ENCODE results near the gene RBM6. TPM values are rescaled to one million over a fixed set of nuclear protein-coding genes. Genes with fewer than 3 reads are reported as not detected.

Gene RBM6
- total RNA-seq, 3 donors from 2014 or later: 92.2 to 158 (median 154) TPM

DNA sequence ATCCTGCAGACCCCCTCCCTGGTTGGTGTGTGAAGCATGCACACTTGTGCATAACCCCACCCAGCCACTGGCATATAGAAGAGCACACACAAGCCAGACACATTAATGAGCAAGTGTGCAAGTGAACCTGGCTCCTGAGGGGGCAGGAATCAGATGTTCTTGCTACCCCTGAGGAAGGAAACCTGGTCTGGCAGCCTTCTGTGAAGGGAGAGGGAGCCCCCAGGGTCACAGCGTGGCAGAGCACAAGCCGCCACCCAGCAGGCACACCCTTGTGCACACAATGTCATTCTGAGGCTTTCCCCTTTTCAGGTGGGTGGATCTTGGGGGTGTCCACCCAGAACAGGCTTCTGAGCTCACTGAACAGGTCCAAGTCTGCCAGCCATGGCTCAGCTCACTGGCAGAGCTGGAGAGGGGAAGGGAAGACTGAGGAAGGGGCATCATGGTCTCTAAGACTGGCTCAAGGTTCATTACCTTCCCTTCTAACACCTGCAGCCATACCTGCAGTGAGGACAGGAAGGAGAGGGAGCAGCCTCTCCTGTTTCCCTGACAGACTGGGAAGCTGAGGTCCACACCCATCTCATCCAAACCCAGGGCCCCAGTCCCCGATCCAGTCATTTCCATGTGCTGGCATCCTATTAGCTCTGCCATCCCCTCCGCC is 183.6 kb downstream of the RBM6 start:
- Histone ChIP-seq H3K4me1 (peaks cover 24 to 28% of the 10 kb centered on the region in 2 donors), H3K36me3 (no peaks in the 10 kb centered on the region), H3K27ac (peak overlapping the region in 1 of 2 donors; percentile 32), H3K9me3 (no peaks in the 10 kb centered on the region), H3K27me3 (no peaks in the 10 kb centered on the region), H3K4me3 (no peak overlapping the region)
- TF ChIP-seq POLR2A (IDR thresholded peaks at IDR 0.05) (no peak), POLR2AphosphoS5 (IDR thresholded peaks at IDR 0.05) (no peak)
- TF ChIP-seq, protein P1, sequence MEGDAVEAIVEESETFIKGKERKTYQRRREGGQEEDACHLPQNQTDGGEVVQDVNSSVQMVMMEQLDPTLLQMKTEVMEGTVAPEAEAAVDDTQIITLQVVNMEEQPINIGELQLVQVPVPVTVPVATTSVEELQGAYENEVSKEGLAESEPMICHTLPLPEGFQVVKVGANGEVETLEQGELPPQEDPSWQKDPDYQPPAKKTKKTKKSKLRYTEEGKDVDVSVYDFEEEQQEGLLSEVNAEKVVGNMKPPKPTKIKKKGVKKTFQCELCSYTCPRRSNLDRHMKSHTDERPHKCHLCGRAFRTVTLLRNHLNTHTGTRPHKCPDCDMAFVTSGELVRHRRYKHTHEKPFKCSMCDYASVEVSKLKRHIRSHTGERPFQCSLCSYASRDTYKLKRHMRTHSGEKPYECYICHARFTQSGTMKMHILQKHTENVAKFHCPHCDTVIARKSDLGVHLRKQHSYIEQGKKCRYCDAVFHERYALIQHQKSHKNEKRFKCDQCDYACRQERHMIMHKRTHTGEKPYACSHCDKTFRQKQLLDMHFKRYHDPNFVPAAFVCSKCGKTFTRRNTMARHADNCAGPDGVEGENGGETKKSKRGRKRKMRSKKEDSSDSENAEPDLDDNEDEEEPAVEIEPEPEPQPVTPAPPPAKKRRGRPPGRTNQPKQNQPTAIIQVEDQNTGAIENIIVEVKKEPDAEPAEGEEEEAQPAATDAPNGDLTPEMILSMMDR (IDR thresholded peaks at IDR 0.05): no peak
- no peak for DNase-seq (ENCODE audit: low spot score in 2 of 2)
- intact Hi-C loops (cut with DNase I; ENCODE audit: low total_unique reads): loop anchor here (10.0 kb wide), 1 partner anchor 61 kb away; no protein-coding TSS in a partner anchor

DNA sequence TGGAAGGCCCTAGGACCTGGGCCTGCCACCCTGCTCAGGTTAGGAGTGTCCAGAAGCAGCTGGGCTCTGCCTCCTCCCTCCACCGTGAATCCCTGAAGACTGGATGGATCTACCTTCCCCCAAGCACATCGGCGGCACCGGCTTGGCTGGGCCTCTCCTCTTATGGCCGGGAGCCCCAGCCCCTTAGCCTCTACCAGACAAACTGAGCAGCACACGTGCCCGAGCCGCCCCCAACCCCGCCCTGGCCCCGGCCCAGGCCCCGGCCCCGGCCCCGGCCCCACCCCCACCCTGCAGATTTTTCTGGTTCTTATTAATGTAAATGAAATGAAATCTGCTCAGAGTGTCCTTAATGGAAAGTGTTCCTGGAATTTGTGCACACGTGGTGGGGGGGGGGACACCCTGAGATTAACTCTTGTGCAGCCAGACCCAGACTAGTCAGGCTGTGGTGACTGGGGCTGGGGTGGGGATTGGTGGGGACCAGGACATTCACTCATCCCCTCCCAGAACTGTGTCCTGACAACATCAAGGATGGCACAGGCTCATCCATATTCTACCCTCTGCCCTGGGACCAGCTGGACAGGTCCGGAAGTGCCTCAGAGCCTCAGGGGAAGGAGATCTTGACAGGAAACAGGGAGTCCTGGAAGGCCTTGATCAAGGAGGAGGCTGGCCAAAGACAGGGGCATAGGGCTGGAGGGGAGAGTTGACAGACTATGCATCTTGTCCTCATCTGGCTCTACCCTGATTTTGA is 184.3 kb downstream of the RBM6 start:
- Histone ChIP-seq H3K4me1 (peaks cover 24 to 28% of the 10 kb centered on the region in 2 donors), H3K9me3 (no peaks in the 10 kb centered on the region), H3K27ac (peak overlapping the region in 1 of 2 donors; percentile 32), H3K36me3 (no peaks in the 10 kb centered on the region), H3K27me3 (no peaks in the 10 kb centered on the region), H3K4me3 (no peak overlapping the region)
- peak in 1 of 2 donors; percentile 51 for DNase-seq (ENCODE audit: low spot score in 2 of 2)
- intact Hi-C loops (cut with DNase I; ENCODE audit: low total_unique reads): loop anchor here (10.0 kb wide), 1 partner anchor 61 kb away; no protein-coding TSS in a partner anchor
- TF ChIP-seq POLR2AphosphoS5 (IDR thresholded peaks at IDR 0.05) (no peak), POLR2A (IDR thresholded peaks at IDR 0.05) (no peak)
- TF ChIP-seq, protein P1 (IDR thresholded peaks at IDR 0.05): no peak

DNA sequence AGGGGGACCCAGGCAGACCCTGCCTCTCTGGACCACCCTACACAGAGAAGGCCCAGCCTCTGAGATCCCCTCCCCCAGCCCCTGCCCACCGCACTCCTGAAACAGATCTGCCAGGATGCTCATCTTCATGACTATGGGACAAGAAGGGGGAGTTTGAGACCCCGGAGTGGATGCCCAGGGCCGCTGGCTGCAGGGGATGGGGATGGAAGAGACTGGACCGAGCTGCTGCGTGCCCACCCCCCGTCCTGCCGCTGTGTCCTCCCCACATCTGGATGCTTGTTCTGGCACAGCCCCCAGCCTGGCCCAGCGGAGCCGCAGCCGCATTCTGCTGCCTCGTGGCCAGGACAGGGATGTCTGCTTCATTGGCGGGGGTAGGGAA is 184.8 kb downstream of the RBM6 start:
- TF ChIP-seq, protein P1 (IDR thresholded peaks at IDR 0.05): no peak
- TF ChIP-seq POLR2AphosphoS5 (IDR thresholded peaks at IDR 0.05) (no peak), POLR2A (IDR thresholded peaks at IDR 0.05) (no peak)
- no peaks in the 10 kb centered on the region for H3K36me3 ChIP-seq
- H3K9me3 ChIP-seq: no peaks in the 10 kb centered on the region
- H3K4me3 ChIP-seq: no peak overlapping the region
- H3K27ac ChIP-seq: peak overlapping the region in 1 of 2 donors; percentile 32
- H3K4me1 ChIP-seq: peaks cover 24 to 28% of the 10 kb centered on the region in 2 donors
- DNase-seq (ENCODE audit: low spot score in 2 of 2): peak in 1 of 2 donors; percentile 47
- intact Hi-C loops (cut with DNase I; ENCODE audit: low total_unique reads): loop anchor here (10.0 kb wide), 1 partner anchor 60 kb away; no protein-coding TSS in a partner anchor
- H3K27me3 ChIP-seq: no peaks in the 10 kb centered on the region

DNA sequence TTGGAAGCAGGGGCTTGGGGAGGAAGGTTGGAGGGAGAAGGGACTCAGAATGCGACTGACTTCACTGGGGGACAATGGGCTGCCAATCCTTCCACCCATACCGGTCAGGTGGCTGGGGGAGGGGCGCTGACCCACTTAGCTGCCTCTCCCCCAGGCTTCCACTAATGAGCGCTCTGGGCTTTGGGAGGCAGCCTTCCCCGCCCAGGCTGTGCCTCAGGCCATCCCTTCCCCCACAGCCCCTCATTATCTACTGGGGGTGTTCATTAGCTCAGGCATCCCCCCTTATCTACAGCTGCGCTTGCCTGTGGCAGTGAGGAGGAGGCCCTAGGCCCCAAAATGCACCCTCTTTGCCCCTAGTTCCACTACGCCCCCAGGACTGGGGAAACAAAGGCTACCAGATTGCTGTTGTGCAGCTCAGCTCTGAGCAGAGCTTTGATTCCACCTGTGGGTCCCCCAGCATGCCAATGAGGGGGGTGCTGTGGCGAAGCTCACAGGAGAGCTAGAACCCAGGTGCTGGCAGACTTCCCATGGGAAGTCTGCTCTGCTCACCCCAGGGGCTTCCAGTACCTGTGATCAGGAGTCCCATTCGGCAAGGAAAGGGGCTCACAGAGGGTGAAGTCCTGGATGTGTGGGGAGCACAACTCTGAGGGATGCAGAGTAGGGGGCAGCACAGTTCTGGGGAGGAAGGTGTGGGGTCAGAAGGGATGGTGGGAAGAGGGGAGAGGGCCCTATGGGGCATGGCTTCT is 185.8 kb downstream of the RBM6 start:
- no peak overlapping the region for H3K27ac ChIP-seq
- peak in 1 of 2 donors; percentile 46 for DNase-seq (ENCODE audit: low spot score in 2 of 2)
- H3K9me3 ChIP-seq: no peaks in the 10 kb centered on the region
- H3K4me1 ChIP-seq: peaks cover 24 to 28% of the 10 kb centered on the region in 2 donors
- H3K27me3 ChIP-seq: no peaks in the 10 kb centered on the region
- intact Hi-C loops (cut with DNase I; ENCODE audit: low total_unique reads): loop anchor here (10.0 kb wide), 1 partner anchor 59 kb away; no protein-coding TSS in a partner anchor
- H3K4me3 ChIP-seq: no peak overlapping the region
- TF ChIP-seq POLR2A (IDR thresholded peaks at IDR 0.05) (no peak), POLR2AphosphoS5 (IDR thresholded peaks at IDR 0.05) (no peak)
- TF ChIP-seq, protein P1 (IDR thresholded peaks at IDR 0.05): no peak
- no peaks in the 10 kb centered on the region for H3K36me3 ChIP-seq
